Fibroblast of skin of right biceps (primary cell): ENCODE measurements around the gene IFNA7.
"Not testable (repeated sequence)": the region's sequence is repeated elsewhere in the genome, so short reads cannot be mapped to it uniquely, and the experiment has no call there.

Source experiments
- DNase-seq: peaks from one replicate; pipeline ENCODE4 v3.0.0-alpha.2; 2013

Gene IFNA7

GRCh38 chr9:21174671-21175070 lies 27.3 kb downstream of the IFNA7 start:
- no peak for DNase-seq

- DNase-seq, result no peak
Measured at GRCh38 chr9:21172156-21172555, 29.8 kb downstream of the IFNA7 start.

- DNase-seq, result no peak
Measured at GRCh38 chr9:21171351-21171750, 30.7 kb downstream of the IFNA7 start.

GRCh38 chr9:21166560-21166959 lies 35.4 kb downstream of the IFNA7 start, which contains the start of gene IFNA21:
TSS of gene IFNA21 (minus strand) at chr9:21166660. CDS start at chr9:21166612, 48 bp downstream.
- DNase-seq, result not testable (repeated sequence)

DNA sequence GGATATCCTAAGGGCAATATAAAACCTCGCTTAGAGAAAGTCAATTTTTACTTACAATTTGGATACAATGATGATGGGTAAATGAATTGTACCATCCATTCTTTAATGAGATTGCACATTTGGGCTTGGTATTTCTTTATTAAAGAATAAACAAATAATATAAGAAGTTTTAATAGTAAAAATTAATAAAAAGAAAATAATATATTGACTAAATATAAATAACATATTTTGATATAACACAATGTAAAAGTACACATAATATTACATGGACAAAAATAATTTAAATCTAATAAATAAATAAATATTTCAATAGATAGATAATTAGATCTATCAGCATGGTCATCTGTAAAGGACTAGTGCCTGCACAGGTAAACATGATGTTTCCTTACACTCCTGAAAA lies 36.5 kb downstream of the IFNA7 start:
- DNase-seq, result no peak

DNA sequence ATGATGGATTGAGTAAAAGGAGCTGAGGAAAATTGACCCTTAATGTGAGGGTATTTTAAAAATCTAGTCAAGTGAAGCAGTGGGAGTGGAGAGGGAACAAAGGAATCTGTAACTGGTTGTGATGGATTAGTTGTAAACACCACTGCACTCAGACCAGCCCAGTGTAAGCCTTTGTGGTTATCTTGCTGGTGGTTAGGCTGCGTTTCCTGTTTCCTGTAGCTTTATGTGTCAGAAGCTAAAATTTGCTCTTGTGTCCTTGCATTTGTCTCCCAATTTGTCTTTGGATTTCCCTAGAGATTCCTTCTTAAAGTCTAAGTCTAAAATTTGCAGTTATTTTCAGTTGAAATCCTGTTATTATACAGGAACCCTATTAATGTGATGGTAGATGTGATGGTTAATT lies 41.8 kb downstream of the IFNA7 start:
- peak; percentile 35 for DNase-seq

DNA sequence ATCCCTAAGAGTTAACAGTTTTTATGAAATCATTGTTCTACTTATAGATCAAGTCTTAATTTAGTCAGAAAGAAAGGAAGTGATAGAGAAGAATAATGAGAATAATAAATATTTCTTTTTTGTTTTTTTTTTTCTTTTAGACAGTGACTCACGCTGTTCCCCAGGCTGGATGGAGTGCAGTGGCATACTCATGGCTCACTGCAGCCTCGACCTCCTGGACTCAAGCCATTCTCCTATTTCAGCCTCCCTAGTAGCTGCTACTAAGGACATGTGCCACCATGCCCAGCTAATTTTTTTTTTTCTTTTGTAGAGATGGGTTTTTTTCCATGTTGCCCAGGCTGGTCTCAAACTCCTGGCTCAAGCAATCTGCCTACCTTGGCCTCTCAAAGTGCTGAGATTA lies 46.5 kb downstream of the IFNA7 start:
- peak; percentile 7 for DNase-seq

- DNase-seq, result peak; percentile 15
Measured at GRCh38 chr9:21154018-21154608, 47.9 kb downstream of the IFNA7 start.

GRCh38 chr9:21153336-21154017 lies 48.5 kb downstream of the IFNA7 start:
- DNase-seq, result peak; percentile 11
